HPDE6-E6E7 (cell line): ENCODE measurements around the gene ZNF865.

Experiments used
- DNase-seq: peaks from one replicate; pipeline ENCODE4 v3.0.0; 2011; ENCODE audit warnings: missing footprints; ENCODE audit errors: extremely low spot score

ZNF865 gene

GRCh38 chr19:55605207-55605636 lies 225 bp upstream of the ZNF865 start:
- peak; percentile 95 for DNase-seq

- DNase-seq = no peak
These were observed 982 bp downstream of the ZNF865 start for GRCh38 chr19:55606471-55606787.

GRCh38 chr19:55606817-55607216 lies 1.4 kb downstream of the ZNF865 start:
- DNase-seq = no peak

GRCh38 chr19:55609326-55609725 lies 3.9 kb downstream of the ZNF865 start:
- DNase-seq = no peak

GRCh38 chr19:55611300-55611982 lies 6.0 kb downstream of the ZNF865 start:
- no peak for DNase-seq

- DNase-seq = no peak
These were observed 6.7 kb downstream of the ZNF865 start for GRCh38 chr19:55611983-55612645.

GRCh38 chr19:55613396-55613795 lies 7.9 kb downstream of the ZNF865 start:
- DNase-seq = no peak

- no peak for DNase-seq
These were observed 8.7 kb downstream of the ZNF865 start for GRCh38 chr19:55613930-55614710.

- no peak for DNase-seq
These were observed 9.5 kb downstream of the ZNF865 start for GRCh38 chr19:55614711-55615542.

- no peak for DNase-seq
These were observed 10.3 kb downstream of the ZNF865 start for GRCh38 chr19:55615543-55616394.

GRCh38 chr19:55616395-55616875 lies 11.0 kb downstream of the ZNF865 start:
- DNase-seq = no peak

GRCh38 chr19:55617426-55617825 lies 12.0 kb downstream of the ZNF865 start:
- DNase-seq = no peak

GRCh38 chr19:55618426-55618825 lies 13.0 kb downstream of the ZNF865 start:
- DNase-seq = no peak

- DNase-seq = no peak
These were observed 13.8 kb downstream of the ZNF865 start for GRCh38 chr19:55619286-55619685.

GRCh38 chr19:55620410-55621204 lies 15.2 kb downstream of the ZNF865 start:
- no peak for DNase-seq

GRCh38 chr19:55621205-55621672 lies 15.8 kb downstream of the ZNF865 start:
- DNase-seq = no peak

GRCh38 chr19:55621673-55622231 lies 16.3 kb downstream of the ZNF865 start:
- no peak for DNase-seq

GRCh38 chr19:55622242-55622969 lies 17.0 kb downstream of the ZNF865 start:
- no peak for DNase-seq

GRCh38 chr19:55623130-55623529 lies 17.7 kb downstream of the ZNF865 start:
- no peak for DNase-seq
